Activated CD8-positive, alpha-beta memory T cell treated with anti-CD3 and anti-CD28 coated beads, Interleukin-2, amount 50 U/mL, for 24 hours (primary cell): Measurements from ENCODE around the gene LIPN.
"Not testable (repeated sequence)": the region's sequence is repeated elsewhere in the genome, so short reads cannot be mapped to it uniquely, and the experiment has no call there.

Source experiments
- DNase-seq: peaks from one replicate; pipeline ENCODE4 v3.0.0-alpha.2; 2020; ENCODE audit errors: extremely low read depth

LIPN gene, protein sequence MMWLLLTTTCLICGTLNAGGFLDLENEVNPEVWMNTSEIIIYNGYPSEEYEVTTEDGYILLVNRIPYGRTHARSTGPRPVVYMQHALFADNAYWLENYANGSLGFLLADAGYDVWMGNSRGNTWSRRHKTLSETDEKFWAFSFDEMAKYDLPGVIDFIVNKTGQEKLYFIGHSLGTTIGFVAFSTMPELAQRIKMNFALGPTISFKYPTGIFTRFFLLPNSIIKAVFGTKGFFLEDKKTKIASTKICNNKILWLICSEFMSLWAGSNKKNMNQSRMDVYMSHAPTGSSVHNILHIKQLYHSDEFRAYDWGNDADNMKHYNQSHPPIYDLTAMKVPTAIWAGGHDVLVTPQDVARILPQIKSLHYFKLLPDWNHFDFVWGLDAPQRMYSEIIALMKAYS

DNA sequence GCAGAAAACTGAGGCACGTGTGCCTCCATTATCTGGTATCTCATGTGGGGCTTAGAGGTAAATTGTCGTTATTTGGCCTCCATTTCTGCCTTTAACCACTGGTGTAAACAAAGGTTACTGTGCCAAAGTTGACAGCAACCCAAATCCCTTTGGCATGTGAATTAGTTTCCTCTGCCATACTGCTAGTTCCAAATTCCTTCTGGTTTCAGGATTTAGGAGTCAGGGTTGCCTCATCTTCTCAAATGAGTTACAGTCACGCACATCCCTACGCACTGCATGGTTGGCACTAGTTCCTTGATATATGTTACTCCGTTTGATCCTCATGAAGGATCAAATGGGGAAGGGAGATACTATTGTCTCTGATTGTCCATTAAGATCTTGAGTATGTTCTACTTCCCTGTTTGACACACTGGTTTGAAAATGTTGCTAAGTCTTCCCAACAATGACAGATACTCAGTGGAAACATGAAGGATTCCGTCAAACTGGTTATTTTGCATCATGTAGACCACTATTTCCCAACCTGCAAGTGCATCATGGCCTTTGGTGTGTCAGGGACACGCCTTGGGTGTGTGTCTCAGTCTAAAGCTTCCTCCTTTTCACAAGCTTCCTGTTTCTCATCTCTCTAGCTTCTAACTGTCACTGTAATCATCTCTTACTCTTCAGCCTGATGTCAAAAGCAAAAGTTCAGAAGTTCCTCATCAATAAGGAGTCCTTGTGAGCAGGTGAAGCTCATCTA is at the start of gene LIPN:
Gene LIPN (plus strand): TSS at position 655 of the 736 bp plus-strand sequence. CDS start 1,386 bp downstream, outside the sequence.
- no peak for DNase-seq

DNA sequence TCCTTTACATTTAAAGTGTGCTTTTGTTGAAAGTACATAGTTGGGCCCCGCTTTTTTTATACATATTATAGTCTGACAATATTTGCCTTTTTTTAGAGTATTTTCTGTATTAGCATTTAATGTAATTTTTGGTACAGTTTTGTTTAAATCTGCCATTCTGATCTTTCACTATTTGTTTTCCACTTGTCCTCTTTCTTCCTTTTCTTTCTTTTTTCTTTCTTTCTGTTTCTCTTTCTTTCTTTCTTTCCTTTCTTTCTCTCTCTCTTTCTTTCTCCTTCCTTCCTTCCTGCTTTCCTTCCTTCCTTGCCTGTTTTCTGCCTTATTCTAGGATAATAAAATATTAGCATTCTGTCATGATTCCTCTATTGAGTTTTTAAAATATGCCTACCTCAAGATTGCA is 44.3 kb upstream of the LIPN start:
- no peak for DNase-seq

- no peak for DNase-seq
Observed at GRCh38 chr10:88721392-88721791, 38.4 kb upstream of the LIPN start.

GRCh38 chr10:88725798-88726197 is 34.0 kb upstream of the LIPN start:
- DNase-seq: no peak

GRCh38 chr10:88728107-88728763 is 31.6 kb upstream of the LIPN start:
- no peak for DNase-seq

- no peak for DNase-seq
Observed at GRCh38 chr10:88730864-88731263, 29.0 kb upstream of the LIPN start.

GRCh38 chr10:88731296-88731695 is 28.5 kb upstream of the LIPN start:
- DNase-seq: no peak

- DNase-seq: no peak
Observed at GRCh38 chr10:88733215-88733614, 26.6 kb upstream of the LIPN start.

DNA sequence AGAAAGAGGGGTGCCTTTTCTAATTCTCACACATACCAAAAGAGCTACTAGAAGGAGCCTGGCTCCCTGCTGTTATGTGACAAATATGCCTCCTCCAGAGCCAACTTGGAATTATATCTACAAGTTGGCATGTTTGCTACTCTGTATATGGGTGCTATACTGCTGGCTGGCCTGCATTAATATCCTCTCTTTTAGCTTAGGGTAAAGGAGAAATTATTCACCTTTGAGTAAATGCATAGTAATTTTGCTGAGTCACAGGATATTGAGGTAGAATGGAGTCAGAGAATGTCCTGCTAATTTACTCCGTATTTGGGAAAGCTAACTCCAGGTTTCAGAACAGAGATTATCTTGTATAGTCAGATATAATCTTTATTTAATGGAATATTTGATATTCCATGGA is 24.2 kb upstream of the LIPN start:
- no peak for DNase-seq

DNA sequence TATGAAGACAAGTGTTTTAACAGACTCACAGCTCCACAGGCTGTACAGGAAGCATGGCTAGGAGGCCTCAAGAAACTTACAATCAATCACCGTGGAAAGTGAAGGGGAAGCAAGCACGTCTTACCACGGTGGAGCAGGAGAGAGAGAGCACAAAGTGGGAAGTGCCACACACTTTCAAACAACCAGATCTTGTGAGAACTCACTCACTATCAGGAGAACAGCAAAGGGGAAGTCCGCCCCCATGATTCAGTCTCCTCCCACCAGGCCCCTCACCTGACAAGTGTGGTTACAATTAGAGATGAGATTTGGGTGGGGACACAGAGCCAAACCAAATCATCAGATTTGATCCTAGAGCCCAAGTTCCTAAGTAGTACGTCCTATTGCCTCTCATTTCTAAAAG is 17.9 kb upstream of the LIPN start:
- DNase-seq: not testable (repeated sequence)

GRCh38 chr10:88742448-88742847 is 17.4 kb upstream of the LIPN start:
- DNase-seq: no peak

- no peak for DNase-seq
Observed at GRCh38 chr10:88744002-88744401, 15.8 kb upstream of the LIPN start.

- no peak for DNase-seq
Observed at GRCh38 chr10:88745633-88746032, 14.2 kb upstream of the LIPN start.

DNA sequence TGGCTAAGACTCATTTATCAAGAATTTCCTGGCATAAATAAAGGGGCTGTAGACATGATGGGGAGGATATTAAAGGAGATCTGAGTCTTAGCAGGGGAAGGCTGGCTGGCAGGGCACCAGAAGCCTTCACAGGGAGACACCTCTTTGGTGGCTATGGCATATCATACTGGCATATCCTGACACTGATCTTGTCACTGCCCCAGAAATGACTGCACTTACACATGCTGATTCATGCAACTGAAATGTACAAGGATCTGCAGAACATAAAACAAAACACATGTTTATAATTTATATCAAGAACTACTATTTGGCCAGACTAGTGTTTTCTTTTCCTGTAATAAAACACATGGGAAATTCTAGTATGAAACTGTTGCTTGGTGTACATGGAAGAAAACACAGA is 5.5 kb upstream of the LIPN start:
- no peak for DNase-seq

- no peak for DNase-seq
Observed at GRCh38 chr10:88755753-88756152, 4.1 kb upstream of the LIPN start.

GRCh38 chr10:88756660-88757059 is 3.2 kb upstream of the LIPN start:
- DNase-seq: no peak

- DNase-seq: no peak
Observed at GRCh38 chr10:88762906-88763305, 3.1 kb downstream of the LIPN start.

- no peak for DNase-seq
Observed at GRCh38 chr10:88763441-88763840, 3.6 kb downstream of the LIPN start.

- no peak for DNase-seq
Observed at GRCh38 chr10:88764110-88764509, 4.3 kb downstream of the LIPN start.

DNA sequence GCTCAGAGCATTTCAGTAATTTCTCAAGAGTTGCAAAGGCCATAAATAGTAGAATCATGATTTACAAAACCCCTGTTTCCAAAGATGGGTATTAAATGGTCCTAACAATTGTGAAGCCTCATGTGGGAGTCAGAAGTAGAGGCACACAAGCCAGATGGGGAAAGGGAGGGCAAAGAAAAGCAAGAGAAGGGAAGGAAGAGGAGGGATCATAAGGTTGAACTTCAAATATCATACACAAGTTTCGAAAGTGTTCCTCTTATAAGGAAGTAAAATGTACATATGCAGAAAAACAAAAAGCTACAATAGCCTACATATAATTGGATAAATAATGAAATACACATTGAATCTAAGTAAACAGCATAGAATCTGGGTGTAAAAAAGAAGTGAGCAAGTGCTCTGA is 6.0 kb downstream of the LIPN start:
- DNase-seq: no peak

GRCh38 chr10:88769384-88769783 is 9.6 kb downstream of the LIPN start:
- no peak for DNase-seq

GRCh38 chr10:88781206-88781605 is 21.4 kb downstream of the LIPN start:
- no peak for DNase-seq

- DNase-seq: no peak
Observed at GRCh38 chr10:88782222-88782621, 22.4 kb downstream of the LIPN start.
